HG03521 (cell line): ENCODE results near the gene MOB2.

Experiments
- ATAC-seq: cut with Tn5 transposase; IDR thresholded peaks from one replicate; pipeline ENCODE4 v1.9.1; 2021; ENCODE audit warnings: mild to moderate bottlenecking, moderate library complexity; ENCODE audit not compliant: unreplicated experiment

Gene MOB2

DNA sequence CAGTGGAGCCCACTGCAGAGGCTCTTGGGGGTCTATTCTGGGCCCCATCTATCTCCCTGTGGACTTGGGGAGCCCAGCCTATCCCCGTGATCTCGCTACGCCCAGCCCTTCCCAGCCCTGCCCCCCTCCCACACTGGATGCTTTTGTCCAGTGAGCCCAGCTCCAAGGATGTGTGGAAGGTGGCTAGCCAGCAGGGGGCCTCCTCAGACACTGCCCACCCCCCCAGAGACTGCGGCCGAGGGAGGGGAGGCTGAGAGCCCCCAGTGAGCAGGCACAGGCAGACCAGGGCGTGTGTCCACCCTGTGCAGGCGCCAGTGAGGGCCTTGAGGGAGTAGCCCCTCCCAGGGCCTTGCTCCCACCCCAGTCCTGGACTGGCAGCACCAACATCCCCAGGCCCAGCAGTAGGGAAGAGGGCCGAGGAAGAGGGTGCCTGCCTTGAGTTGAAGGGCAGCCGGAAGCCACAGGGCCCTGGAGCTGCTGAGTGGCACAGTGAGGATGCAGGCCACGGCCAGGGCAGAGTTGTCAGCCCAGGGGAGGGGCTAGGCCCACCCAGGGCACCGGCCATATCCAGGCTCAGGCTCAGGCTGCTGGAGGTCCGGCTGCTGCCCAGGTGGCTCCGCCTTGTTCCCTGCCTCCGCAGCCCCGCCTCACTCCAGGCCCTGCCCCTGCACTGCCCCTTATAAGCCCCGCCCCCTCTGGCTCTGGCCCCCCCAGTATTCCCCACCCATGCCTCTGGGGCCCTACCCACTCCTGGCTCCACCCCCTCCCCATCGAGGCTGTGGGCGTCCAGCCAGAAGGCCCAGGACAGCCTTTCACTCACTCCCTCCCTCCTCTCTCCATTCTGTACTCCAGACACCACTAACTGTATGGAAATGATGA is 28.0 kb downstream of the MOB2 start:
- ATAC-seq = no peak

DNA sequence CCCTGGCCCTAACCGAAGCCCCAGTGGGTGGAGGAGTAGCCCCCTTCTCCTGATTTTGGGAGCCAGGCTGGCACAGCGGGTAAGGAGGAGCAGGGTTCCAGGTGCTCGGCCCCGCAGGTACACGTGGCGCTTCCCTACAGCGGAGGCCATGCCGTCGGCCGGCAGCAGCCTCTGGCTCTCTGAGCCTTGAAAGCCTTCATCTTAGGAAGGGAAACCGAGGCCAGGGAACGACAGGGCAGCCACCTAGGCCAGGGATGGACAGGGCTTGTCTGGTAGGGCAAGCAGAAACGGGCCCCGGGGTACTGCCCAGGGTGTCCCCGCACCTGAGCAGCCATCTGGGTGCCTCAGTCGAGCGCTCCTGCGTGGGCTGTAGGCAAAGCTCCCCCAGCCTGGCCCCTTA is 28.7 kb downstream of the MOB2 start:
- ATAC-seq = no peak

DNA sequence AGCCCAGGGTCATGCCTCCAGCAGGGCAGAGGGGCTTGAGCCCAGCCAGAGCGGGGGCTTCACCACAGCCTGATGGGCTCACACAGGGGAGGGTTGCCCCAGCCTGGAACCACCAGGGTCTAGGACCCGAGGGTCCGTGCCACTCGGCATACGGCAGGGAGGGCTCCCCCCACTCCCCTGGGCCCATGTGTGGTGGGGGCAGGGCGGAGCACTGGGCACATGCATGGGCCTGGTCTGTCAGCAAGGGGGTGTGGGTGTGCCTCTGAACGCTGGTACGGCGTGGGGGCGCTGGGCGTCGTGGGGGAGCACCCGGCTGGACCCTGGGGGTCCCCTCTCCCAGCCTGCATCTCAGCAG is 29.3 kb downstream of the MOB2 start:
- ATAC-seq = no peak

DNA sequence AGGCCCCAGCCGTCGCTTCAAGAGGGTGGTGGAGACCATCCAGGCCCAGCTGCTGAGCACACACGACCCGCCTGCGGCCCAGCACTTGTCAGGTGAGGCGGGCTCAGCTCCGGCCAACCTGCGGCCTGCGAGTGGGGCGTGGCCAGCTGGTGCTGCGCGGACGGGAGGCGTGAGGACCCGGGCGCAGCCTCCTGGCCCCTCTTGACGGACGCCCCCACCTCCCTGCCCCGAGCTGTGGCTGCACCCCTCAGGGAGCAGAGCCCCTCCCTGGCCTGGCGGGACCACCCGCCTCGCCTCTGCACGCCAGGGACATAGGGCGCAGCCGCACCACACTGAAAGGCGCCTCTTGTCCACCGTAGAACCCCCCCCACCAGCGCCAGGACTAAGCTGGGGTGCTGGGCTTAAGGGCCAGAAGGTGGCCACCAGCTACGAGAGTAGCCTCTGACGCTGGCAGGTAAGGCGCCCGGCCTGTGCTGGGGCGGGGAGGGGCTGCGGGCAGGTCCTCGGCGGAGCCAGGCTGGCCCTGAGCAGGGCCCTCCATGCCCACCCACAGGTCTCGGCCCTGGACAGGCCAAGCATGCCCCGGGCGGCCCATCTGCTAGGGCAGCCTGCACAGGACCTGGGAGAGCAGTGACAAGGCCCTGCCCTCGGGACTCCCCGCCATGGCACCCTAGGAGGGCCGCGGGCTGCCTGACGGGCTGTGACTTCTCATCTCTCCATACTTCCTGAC is 29.8 kb downstream of the MOB2 start:
- no peak for ATAC-seq

DNA sequence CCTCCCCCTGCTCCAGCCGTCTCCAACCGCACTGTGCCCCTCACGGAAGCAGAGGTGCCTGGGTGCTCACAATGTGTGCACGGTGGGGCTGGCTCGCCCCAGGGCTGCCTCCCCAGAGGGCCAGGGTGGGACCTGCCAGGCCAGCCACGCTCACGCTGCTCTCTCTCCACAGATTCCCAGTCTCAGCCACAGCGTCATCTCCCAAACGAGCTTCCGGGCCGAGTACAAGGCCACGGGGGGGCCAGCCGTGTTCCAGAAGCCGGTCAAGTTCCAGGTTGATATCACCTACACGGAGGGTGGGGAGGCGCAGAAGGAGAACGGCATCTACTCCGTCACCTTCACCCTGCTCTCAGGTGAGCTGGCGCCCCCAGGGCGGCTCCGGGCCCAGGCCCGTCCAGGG is 30.4 kb downstream of the MOB2 start:
- no peak for ATAC-seq

DNA sequence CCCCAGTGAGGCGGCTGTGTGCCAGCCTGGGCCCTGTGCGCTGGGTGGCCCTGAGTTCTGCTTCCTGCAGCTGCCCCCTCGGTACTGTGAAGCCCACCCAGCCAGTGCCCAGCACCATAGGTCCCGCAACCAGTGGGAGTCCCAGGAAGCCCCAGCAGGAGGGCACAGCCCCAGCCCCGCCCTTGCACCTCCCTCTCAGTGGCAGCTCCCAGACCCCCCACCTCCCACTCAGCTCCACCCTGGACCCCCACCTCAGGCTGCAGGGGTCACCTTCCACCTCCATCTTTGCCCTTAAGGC is 30.9 kb downstream of the MOB2 start:
- ATAC-seq = no peak

DNA sequence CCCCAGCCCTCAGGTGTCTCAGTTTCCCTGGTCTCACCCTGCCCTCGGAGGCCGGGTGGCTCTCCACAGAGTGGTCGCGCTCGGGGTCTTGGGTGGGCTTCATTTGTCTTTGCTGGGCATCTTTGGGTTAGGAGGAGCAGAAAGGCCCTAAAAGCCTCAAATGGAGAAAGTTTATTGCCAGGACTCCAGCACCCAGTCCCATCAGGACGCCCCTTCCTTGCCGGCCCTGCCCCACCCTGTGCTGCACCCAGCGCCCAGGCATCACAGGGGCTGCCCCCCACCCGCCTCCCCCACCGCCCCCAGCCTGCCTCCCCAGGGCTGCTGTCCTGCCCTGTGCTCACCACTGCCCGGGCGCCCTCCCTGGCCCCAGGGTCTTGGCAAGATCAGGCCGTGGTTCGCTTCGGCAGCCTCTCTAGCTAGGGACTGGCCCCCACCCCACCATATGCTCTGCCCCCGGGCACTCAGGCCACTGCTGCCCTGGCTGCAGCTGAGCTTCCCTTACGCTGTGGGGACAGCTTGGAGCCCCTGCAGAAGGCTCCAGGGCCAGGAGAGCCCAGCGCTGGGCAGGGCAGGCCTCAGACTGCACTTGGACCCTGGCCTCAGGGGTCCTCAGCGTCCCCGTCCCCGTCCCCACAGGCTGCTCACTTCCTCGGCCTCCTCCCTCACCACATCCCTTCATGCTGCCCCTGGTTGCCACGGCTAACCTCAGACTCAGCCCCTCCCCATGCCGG is 31.4 kb downstream of the MOB2 start:
- no peak for ATAC-seq

DNA sequence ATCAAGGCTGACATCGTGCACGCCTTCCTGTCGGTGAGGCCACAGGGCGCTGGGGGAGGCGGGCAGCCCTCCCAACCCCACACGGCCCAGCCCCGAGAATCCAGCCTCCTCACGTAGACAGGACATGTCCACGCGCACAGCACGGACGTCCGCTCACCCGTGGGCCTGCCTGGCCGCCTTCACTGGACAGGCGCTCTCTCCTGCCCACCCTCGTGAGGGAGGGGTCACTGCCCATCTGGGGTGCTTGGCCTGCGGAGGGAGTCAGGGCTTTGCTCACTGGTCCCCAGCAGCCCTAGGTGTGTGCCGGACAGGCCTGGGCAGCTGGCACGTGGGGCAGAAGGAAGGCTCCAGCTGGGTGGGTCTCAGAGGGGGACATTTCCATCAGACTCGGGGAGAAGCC is 32.0 kb downstream of the MOB2 start:
- no peak for ATAC-seq

DNA sequence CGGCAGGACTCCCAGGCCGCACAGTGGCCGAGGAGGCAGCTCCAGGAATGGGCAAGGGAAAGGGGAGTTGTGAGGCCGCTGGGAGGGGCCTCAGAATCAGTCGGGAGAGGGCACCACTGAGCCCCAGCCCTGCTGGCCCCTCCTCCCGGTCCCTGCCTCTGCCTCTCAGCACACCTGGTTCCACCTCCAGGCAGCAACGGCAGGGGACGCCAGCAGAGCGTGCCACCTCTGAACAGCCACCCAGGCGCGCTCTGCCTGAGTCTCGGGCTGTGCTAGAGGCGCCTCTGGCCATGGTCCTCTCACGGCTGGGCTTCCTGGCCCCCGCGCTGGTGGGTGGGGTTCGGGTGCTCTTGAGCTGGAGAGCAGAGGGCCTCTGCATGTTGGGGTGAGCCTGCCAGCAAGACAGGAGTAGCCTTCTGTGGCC is 33.0 kb downstream of the MOB2 start:
- no peak for ATAC-seq

DNA sequence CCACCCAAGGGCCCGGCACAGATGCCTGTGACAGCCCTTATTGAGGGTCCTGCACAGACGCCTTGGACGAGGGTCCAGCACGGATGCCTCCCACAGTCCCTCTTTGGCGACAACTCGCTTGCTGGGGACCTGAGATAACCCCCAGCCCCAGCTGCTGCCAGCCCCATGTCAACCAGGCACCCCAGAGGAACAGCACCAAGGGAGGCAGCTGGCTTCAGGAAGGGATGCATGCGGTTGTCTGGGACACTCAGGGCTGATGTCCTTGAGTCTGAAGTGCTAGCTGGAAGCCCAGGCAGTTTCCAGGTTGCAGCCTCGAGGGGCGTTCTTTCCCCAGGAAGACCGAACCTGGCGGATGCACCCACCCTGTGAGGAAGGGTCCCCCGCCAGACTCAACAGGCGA is 33.8 kb downstream of the MOB2 start:
- ATAC-seq = no peak

DNA sequence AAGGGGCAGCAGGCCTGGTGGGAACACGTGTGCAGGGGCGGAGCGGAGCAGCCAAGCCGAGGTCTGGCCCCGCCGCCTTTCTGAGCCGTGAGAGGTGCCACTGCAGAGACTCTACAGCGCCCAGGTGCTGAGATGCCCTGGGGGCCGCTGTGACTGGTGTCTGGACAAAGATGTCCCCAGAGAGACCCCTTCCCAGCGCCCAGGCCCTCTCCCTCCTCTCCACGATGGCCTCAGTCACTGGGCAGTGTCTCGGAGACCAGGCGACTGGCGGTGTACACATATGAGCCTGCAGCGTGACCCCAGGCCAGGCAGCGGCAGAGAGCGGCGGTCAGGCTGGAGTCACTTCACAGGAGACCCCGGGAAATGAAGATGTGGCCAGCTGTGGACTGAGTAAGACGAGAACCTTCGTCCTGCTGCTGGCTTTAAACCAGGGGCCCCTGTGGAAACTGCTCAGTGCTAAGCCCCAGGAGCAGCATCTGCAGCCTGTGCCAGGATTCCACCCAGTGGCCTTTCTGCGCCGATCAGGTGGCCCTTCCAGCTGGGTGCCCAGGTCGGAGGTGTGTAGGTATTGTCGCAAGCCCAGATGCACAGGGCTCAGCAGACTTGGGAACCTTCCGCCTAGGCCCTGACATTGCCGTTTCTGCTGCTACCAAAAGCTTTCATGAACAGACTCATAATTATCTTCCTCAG is 34.7 kb downstream of the MOB2 start:
- ATAC-seq = no peak

DNA sequence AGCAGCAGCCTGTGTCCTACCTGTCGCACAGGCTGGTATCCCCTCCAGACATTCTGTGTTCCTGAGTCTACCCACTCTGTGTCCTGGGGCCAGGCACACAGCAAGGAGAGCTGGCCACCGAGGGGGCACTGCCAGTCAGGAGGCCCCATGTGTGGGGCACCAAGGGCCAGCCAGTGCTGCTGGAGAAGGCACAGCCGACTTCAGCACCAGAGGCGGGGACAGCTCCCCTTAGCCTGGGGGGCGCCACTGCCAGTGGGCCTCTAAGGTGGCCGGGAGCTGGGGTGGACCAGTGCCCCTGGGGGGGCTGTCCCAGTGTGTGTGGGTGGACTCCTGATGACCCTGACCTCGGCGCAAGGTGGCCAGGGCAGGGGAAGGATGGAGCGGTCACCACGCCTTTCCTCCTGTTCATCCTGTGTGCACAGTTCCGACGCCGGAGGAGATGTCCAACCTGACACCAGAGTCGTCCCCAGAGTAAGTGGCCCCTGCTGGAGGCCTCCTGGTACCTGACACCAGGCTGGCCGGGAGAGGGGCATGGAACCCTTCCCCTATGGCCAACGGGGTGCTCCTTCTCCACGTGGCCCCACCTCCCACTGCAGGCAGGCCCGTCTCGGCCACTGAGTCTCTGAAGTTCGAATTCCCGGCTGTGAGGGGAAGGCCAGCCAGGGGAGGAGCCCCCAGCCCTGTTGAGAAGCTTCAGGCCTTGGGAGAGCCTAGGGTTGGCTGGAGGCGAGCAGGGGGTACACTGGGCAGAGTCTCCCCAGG is 35.4 kb downstream of the MOB2 start:
- no peak for ATAC-seq

DNA sequence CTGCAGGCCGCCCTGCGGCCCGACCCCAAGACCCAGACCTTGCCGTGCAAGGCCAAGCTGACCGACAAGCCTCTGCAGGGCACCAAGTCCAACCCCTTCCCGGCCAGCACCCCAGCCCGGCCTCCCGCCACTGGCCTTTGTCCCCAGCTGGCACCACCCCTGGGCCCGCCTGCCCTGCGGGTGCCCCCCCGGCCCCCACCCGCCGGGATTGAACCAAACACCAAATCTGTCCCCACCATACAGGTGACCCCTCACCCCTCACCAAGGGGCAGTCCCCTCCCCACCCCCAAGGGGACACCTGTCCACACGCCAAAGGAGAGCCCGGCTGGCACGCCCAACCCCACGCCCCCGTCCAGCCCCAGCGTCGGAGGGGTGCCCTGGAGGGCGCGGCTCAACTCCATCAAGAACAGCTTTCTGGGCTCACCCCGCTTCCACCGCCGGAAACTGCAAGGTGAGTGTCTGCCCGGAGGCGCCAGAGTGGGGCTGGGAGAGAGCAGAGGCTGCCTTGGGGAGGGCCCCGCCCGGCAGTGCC is 36.2 kb downstream of the MOB2 start:
- no peak for ATAC-seq

DNA sequence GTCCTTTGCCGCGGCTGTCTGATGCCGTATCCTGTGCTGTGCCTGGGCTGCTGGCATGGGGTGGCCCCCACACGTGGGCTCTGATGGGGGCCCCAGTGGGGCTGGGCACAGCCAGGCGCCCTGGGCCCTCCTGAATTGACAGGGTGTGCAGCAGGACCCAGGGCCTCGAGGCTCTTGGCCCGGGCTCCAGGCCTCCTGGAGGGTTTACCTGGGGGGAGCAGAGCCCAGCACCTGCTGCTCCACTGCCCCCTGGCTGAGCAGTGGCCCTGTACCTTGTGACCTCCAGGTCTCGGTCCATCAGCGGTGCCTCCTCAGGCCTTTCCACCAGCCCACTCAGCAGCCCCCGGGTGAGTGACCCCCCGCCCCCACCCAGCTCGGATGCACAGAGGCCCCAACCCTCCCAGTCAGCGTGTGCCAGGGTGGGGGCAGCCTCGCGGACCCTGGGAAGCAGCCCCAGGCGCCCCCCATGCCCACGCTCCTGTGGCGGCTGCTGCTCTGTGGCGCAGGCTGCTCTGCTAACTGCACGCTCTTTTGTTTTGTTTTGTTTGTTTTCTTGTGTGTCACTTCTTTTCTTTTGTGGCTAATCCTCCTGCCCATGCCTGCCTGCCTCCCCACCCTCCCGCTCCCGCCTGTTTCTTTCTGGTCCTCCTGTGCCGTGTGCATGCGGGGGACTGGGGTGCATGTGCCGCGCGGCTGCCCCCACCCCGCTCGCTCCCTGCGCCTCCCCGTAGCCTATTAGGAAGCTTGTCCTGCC is 36.9 kb downstream of the MOB2 start:
- ATAC-seq = no peak

DNA sequence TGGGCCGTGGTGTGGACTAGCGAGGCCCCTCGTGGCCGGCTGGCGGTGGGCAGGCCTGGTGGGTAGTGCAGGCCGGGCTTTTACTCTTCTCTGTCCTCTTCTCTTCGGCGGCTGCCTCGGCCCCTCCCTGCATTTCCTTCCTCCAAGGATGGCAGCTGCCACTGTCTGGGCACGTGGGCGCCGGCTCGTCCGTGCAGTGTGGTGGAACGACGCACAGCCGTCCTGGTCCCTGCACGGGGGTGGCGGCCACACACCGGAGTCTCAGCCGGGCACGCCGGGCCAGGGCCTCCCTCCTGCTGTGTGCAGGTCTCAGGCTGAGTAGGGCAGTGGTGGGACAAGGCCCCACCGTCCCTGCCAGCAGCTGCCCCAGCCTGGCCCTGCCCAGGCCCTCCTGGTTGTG is 37.7 kb downstream of the MOB2 start:
- ATAC-seq = no peak

DNA sequence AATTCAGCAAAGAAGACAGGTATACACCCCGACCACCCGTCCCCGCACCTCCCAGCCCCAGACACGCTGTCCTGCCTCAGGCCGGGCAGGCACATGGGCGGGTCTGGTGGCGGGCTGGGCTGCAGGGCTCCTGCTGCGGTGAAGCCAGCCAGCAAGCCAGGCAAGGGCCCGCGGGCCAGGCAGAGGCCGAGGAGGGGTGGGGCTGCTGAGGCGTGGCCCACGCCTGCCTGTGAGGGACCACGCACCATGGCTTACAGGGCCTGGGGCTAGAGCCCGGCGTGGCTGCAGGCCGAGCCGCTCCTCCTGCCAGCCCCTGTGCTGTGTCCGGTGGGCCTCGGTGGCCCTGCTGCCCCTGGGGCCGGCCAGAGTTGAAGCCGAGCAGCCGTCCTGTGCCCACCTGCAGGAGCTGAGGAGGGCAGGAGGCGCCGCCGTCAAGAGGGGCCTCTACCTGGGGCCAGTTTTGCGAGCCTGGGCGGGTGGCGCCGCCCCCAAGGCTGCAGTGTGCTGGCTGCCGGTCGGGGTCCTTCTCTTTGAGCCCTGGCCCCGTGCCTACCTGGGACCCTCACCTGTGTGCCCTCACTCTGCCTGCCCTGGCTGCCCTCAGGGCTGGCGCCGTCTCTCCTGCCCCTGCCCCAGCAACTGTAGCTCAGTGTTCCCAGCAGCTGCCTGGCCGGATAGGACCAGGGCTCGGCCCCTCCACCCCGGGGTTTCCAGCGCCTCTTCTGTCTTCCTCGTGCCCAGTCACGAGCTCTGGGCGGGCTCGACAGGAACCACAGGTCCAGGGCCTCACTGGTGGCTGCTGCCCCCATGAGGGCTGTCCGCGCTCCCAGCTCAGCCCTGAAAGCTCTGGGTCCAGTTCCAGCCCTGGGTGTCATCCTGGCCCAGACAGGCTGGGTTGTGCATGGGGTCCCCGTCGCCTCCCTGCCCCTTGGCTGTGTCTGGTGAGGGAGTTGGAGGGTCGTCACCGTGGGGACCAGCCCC is 38.4 kb downstream of the MOB2 start:
- no peak for ATAC-seq

DNA sequence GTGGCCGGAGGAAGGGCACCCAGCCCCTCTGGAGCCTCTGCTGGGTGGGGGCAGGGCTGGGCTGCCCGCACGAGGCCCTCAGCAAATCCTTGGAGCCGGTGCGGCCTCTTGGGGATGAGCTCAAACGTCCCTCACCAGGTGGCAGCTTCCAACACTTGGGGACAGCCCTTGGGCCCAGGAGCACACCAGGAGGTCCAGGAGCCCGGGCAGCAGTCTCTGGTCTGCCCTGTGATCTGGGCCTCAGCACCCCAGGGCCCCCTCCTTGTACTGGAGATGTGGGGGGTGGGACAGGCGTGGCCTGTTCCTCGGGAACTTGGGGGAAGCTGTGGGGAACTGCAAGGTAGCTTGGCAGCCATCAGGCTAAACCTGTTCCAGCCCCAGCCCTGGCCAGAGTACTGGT is 40.0 kb downstream of the MOB2 start:
- ATAC-seq = no peak

DNA sequence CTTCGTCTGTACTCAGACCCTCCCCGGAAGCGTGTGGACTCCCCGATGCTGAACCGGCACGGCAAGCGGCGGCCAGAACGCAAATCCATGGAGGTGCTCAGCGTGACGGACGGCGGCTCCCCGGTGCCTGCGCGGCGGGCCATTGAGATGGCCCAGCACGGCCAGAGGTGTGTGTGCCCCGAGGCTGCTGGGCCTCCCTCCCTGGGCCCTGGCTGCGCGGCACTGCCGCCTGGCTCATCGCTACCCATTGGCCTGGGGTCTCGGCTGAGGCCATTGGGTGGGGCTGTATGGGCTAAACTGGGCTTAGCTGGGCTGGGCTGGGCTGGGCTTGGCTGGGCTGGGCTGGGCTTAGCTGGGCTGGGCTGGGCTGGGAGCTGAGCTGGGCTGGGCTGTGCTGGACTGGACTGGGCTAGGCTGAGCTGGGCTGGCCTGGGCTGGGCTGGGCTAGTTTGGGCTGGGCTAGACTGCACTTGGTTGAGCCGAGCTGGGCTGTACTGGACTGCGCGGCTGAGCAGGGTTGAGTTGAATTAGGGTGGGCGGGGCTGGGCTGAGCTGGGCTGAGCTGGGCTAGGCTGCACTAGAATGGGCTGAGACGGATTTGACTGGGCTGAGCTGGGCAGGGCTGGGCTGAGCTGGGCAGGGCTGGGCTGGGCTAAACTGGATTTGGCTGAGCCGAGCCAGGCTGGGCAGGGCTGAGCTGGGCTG is 40.7 kb downstream of the MOB2 start:
- no peak for ATAC-seq
